IgD-negative memory B cell (primary cell): Measurements from ENCODE around the gene PFKP. TPM values are rescaled to one million over a fixed set of nuclear protein-coding genes. Genes with fewer than 3 reads are reported as not detected.

ENCODE experiments used
- H3K27ac Mint-ChIP-seq, 3 donors: one replicate each; pipeline ENCODE4 v1.8.0; 2020 to 2022; ENCODE audit warnings: mild to moderate bottlenecking in 3 of 3, mixed read lengths in 3 of 3, moderate library complexity in 1 of 3
- H3K27me3 Mint-ChIP-seq: one replicate; pipeline ENCODE4 v1.8.0; 2021; ENCODE audit warnings: mixed read lengths
- H3K36me3 Mint-ChIP-seq: one replicate; pipeline ENCODE4 v1.8.0; 2020; ENCODE audit warnings: mild to moderate bottlenecking, mixed read lengths
- H3K4me1 Mint-ChIP-seq, 3 donors: one replicate each; pipeline ENCODE4 v1.8.0; 2020 to 2022; ENCODE audit warnings: mixed read lengths in 3 of 3, mild to moderate bottlenecking in 1 of 3
- H3K4me3 Mint-ChIP-seq, 4 donors: one replicate each; pipeline ENCODE4 v1.8.0; 2020 to 2022; ENCODE audit warnings: mild to moderate bottlenecking in 4 of 4, mixed read lengths in 4 of 4, moderate library complexity in 3 of 4
- H3K9me3 Mint-ChIP-seq, 3 donors: one replicate each; pipeline ENCODE4 v1.8.0; 2020 to 2021; ENCODE audit warnings: mixed read lengths in 3 of 3, mild to moderate bottlenecking in 1 of 3
- polyA plus RNA-seq: library from polyadenylated mRNA; unstranded; fragments of 300-500 nt; fragmentation: Illumina TruSeq; gene quantifications from one replicate; pipeline ENCODE4 v1.2.3, GENCODE V29; 2021

The PFKP gene
- polyA plus RNA-seq, 1 donor from 2014 or later: 42.2 TPM

DNA sequence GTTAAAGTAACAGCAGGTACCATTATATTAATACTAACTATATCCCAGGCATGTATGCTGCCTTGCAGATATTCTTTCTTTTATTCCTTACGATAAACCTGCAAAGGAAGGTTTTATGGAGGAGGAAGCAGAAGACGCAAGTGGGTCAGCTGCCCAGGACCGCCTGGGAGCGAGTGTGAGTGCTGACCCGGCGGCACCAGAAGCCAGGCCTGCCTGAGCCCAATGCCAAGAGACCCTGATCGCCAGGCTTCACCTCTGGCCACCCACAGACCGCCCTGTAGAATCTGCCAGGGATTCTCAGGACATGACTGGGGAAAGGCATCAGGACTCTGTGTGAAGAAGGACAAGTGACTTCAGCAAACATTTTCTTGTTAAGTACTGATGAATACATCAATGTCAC lies 78.9 kb downstream of the PFKP start:
- Mint-ChIP-seq H3K4me3 (no peak overlapping the region), H3K27me3 (no peaks in the 10 kb centered on the region), H3K27ac (no peak overlapping the region), H3K4me1 (no peaks in the 10 kb centered on the region), H3K36me3 (peaks cover 11% of the 10 kb centered on the region), H3K9me3 (no peaks in the 10 kb centered on the region)

DNA sequence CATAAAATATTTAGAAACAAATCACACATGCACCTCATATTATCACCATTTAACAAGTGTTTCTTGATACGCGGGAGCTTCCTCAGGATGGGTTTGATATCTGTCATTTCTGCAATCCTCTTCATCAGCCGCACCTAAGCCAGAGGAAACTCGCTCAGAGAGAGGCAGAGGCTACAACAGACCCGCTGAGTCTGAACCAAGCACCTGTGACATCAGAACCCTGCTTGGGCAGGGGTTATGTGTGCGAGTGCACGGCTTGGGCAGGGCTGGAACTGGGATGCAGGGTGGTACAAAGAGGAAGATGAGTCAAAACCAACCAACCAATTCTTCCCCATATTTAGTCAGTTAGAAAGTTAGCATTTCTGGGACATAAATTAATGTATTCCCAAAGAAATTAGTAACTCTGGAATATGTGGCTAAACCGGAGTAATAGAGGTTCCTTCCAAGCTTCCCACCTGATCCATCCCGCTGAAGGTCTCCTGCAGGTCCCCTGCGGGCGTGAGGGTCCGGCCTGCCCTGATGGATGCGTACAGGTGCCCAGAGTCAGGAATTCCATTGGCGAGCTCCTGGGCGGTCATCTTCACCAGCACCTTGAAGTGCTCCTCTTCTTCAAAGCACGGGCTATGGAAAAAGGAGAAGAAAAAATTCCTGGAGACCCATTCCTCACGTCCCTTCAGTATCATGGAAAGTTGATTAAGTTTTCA lies 79.9 kb downstream of the PFKP start:
- H3K27ac Mint-ChIP-seq: no peak overlapping the region
- H3K4me3 Mint-ChIP-seq: no peak overlapping the region
- no peaks in the 10 kb centered on the region for H3K27me3 Mint-ChIP-seq
- H3K4me1 Mint-ChIP-seq: no peaks in the 10 kb centered on the region
- peaks cover 9% of the 10 kb centered on the region for H3K36me3 Mint-ChIP-seq
- H3K9me3 Mint-ChIP-seq: no peaks in the 10 kb centered on the region

GRCh38 chr10:3148041-3148440 lies 80.7 kb downstream of the PFKP start:
- Mint-ChIP-seq H3K27me3 (no peaks in the 10 kb centered on the region), H3K4me1 (no peaks in the 10 kb centered on the region), H3K4me3 (no peak overlapping the region), H3K9me3 (no peaks in the 10 kb centered on the region), H3K27ac (no peak overlapping the region), H3K36me3 (peaks cover 9% of the 10 kb centered on the region)

GRCh38 chr10:3148994-3149393 lies 81.6 kb downstream of the PFKP start:
- peaks cover 11% of the 10 kb centered on the region for H3K36me3 Mint-ChIP-seq
- no peak overlapping the region for H3K4me3 Mint-ChIP-seq
- H3K27ac Mint-ChIP-seq: no peak overlapping the region
- H3K4me1 Mint-ChIP-seq: no peaks in the 10 kb centered on the region
- no peaks in the 10 kb centered on the region for H3K27me3 Mint-ChIP-seq
- H3K9me3 Mint-ChIP-seq: no peaks in the 10 kb centered on the region

DNA sequence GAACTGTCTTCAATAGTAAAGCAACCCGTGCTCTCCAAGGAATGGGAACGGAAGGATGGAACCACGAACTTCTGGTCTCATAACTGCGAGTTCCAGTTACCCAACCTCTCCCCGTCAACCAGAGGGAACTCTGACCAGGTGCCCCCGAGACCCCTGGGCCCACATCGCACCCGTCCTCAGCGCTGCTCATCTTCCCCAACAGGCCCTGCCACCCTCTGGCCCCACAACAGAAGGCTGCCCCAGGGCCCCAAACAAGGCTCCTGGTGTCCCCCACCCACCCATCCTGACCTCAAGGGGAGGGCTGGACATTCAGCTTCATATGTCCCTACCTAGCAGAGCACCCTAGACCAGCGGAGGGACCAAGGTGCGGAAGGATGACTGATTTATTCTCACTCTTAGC lies 82.6 kb downstream of the PFKP start:
- H3K27me3 Mint-ChIP-seq: no peaks in the 10 kb centered on the region
- no peak overlapping the region for H3K4me3 Mint-ChIP-seq
- H3K36me3 Mint-ChIP-seq: peaks cover 15% of the 10 kb centered on the region
- H3K4me1 Mint-ChIP-seq: no peaks in the 10 kb centered on the region
- H3K9me3 Mint-ChIP-seq: no peaks in the 10 kb centered on the region
- H3K27ac Mint-ChIP-seq: no peak overlapping the region

GRCh38 chr10:3150366-3150765 lies 83.0 kb downstream of the PFKP start:
- Mint-ChIP-seq H3K27ac (no peak overlapping the region), H3K4me3 (no peak overlapping the region), H3K27me3 (no peaks in the 10 kb centered on the region), H3K36me3 (peaks cover 18% of the 10 kb centered on the region), H3K4me1 (no peaks in the 10 kb centered on the region), H3K9me3 (no peaks in the 10 kb centered on the region)

GRCh38 chr10:3150961-3151360 lies 83.6 kb downstream of the PFKP start:
- Mint-ChIP-seq H3K4me1 (no peaks in the 10 kb centered on the region), H3K9me3 (no peaks in the 10 kb centered on the region), H3K27ac (no peak overlapping the region), H3K36me3 (peaks cover 19% of the 10 kb centered on the region), H3K27me3 (no peaks in the 10 kb centered on the region), H3K4me3 (no peak overlapping the region)

GRCh38 chr10:3151889-3152565 lies 84.7 kb downstream of the PFKP start:
- no peak overlapping the region for H3K27ac Mint-ChIP-seq
- no peak overlapping the region for H3K4me3 Mint-ChIP-seq
- H3K36me3 Mint-ChIP-seq: peaks cover 17% of the 10 kb centered on the region
- H3K27me3 Mint-ChIP-seq: no peaks in the 10 kb centered on the region
- H3K4me1 Mint-ChIP-seq: no peaks in the 10 kb centered on the region
- H3K9me3 Mint-ChIP-seq: no peaks in the 10 kb centered on the region

- peaks cover 17% of the 10 kb centered on the region for H3K36me3 Mint-ChIP-seq
- H3K27ac Mint-ChIP-seq: no peak overlapping the region
- peaks cover 0 to under 1% (median 0%) of the 10 kb centered on the region in 3 donors for H3K4me1 Mint-ChIP-seq
- H3K9me3 Mint-ChIP-seq: no peaks in the 10 kb centered on the region
- H3K4me3 Mint-ChIP-seq: no peak overlapping the region
- no peaks in the 10 kb centered on the region for H3K27me3 Mint-ChIP-seq
Observed at GRCh38 chr10:3152566-3152935, 85.2 kb downstream of the PFKP start.

GRCh38 chr10:3154666-3155065 lies 87.3 kb downstream of the PFKP start:
- H3K4me3 Mint-ChIP-seq: no peak overlapping the region
- peaks cover 0 to 1% (median 0%) of the 10 kb centered on the region in 3 donors for H3K4me1 Mint-ChIP-seq
- H3K27ac Mint-ChIP-seq: no peak overlapping the region
- no peaks in the 10 kb centered on the region for H3K27me3 Mint-ChIP-seq
- H3K36me3 Mint-ChIP-seq: peaks cover 15% of the 10 kb centered on the region
- H3K9me3 Mint-ChIP-seq: no peaks in the 10 kb centered on the region

- no peaks in the 10 kb centered on the region for H3K9me3 Mint-ChIP-seq
- no peak overlapping the region for H3K27ac Mint-ChIP-seq
- H3K27me3 Mint-ChIP-seq: no peaks in the 10 kb centered on the region
- peaks cover 0 to 3% (median 0%) of the 10 kb centered on the region in 3 donors for H3K4me1 Mint-ChIP-seq
- peaks cover 17% of the 10 kb centered on the region for H3K36me3 Mint-ChIP-seq
- H3K4me3 Mint-ChIP-seq: no peak overlapping the region
Observed at GRCh38 chr10:3159152-3159551, 91.8 kb downstream of the PFKP start.

DNA sequence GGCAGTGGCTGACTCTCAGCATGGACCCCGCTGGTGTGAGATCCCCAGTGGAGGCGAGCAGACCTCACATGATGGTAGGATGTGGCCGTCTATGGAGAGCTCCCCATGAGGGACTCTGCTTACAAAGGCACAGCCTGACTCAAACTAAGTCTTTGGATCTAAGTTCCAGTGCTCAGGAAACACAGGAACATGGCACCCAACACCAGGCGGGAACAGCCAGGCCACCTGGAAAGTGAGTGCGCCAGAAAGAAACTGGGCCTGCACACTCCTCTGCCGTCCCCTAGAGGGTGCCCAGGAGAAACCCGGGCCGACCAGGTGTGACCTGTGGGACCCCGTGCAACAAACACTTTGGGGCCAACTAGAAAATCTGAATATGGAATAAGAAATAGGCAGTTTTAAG lies 95.2 kb downstream of the PFKP start:
- Mint-ChIP-seq H3K4me1 (peaks cover 0 to 4% (median 3%) of the 10 kb centered on the region in 3 donors), H3K27me3 (no peaks in the 10 kb centered on the region), H3K36me3 (peaks cover 8% of the 10 kb centered on the region), H3K9me3 (no peaks in the 10 kb centered on the region), H3K4me3 (no peak overlapping the region), H3K27ac (no peak overlapping the region)

DNA sequence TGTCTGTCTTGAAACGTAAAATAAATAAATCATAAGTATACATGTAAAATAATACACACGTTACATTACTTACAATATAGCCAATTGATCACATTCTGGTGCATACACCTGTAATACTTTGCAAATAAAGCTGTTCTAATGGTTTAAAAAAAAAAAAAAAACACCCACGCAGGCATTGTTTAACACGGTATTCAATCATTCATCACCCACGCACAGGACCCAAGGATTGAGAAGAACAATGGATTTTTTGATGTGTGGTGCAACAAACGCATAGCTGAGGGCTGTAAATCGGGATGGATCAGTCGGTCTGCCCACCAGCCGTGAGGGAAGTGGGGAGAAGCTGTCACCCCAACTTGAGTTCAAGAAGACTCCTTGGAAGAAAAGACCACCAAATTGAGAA lies 96.5 kb downstream of the PFKP start:
- Mint-ChIP-seq H3K4me1 (peaks cover 0 to 4% (median 1%) of the 10 kb centered on the region in 3 donors), H3K27ac (no peak overlapping the region), H3K4me3 (no peak overlapping the region), H3K27me3 (no peaks in the 10 kb centered on the region), H3K36me3 (peaks cover 9% of the 10 kb centered on the region), H3K9me3 (no peaks in the 10 kb centered on the region)

DNA sequence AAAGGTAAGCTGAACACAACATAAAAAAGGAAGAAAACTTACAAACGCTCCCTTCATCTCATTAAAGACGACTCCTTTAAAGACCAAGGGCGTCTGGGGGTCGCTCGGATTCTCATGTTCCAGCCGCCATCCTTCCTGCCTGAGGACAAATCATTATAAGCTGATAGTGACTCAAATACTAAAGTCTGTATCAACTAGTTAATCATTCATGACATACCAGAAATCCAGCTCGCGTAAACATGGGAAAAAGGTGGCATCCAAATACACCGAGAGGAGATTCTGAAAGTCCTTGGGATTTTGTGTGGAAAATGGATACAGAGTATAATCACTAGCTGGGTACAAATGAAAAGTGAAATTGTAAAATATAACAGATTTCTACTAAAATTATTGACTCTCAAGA lies 97.8 kb downstream of the PFKP start:
- H3K9me3 Mint-ChIP-seq: no peaks in the 10 kb centered on the region

GRCh38 chr10:3166496-3167290 lies 99.3 kb downstream of the PFKP start:
- Mint-ChIP-seq H3K36me3 (peaks cover 9% of the 10 kb centered on the region), H3K27ac (no peak overlapping the region), H3K9me3 (no peaks in the 10 kb centered on the region), H3K4me3 (no peak overlapping the region), H3K4me1 (peaks cover 0 to 4% (median 1%) of the 10 kb centered on the region in 3 donors), H3K27me3 (no peaks in the 10 kb centered on the region)

More for the DNA sequence above, 97.8 kb downstream of the PFKP start:
- no peaks in the 10 kb centered on the region for H3K27me3 Mint-ChIP-seq
- peaks cover 12% of the 10 kb centered on the region for H3K36me3 Mint-ChIP-seq
- H3K4me3 Mint-ChIP-seq: no peak overlapping the region
- peaks cover 0 to 4% (median 1%) of the 10 kb centered on the region in 3 donors for H3K4me1 Mint-ChIP-seq
- H3K27ac Mint-ChIP-seq: no peak overlapping the region
